Glomerular endothelial cell (primary cell): Measurements from ENCODE around the gene DOLK. TPM values are rescaled to one million over a fixed set of nuclear protein-coding genes. Genes with fewer than 3 reads are reported as not detected.

Source experiments
- DNase-seq: peaks from one replicate; pipeline ENCODE4 v3.0.0-alpha.2; 2011; ENCODE audit warnings: low read depth, low spot score; ENCODE audit errors: extremely low read depth
- total RNA-seq: library from RNA; depleted of rRNA; stranded (reverse); fragments of >200 nt; gene quantifications from 2 replicates; pipeline ENCODE4 v1.2.3, GENCODE V29; 2015

Gene DOLK
- total RNA-seq, 1 donor from 2014 or later, result 32.1 TPM

DNA sequence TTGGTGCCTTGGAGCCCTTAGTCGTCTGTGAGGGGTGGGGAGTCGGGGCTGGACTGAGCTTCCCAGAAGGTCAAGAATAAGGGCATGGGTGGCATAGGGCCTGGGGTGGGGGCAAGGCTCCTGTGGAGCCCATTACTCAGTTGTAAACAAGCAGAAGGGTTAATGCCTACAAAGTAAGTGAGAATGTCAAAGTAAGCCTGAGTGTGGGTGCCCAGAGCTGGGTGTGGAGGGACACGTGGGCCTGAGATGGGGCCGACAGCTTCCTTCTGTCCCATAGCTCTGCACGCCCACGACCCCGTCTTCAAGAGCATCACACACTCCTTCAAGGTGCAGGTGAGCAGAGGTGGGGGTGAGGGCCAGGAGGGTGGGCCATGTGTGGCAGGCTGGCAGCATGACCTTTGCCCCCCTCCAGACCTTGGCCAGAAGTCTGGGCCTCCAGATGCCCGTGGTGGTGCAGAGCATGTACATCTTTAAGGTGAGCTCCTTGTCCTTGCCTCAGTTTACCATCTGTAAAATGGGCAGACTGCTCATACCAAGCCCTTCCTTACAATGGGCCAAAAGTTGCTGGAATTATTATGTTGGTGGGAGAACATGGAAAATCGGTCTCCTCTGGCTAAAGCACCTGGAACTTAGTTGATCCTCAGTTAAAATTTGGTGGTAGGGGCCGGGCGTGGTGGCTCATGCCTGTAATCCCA, 11.1 kb downstream of the DOLK start:
- DNase-seq, result no peak

DNA sequence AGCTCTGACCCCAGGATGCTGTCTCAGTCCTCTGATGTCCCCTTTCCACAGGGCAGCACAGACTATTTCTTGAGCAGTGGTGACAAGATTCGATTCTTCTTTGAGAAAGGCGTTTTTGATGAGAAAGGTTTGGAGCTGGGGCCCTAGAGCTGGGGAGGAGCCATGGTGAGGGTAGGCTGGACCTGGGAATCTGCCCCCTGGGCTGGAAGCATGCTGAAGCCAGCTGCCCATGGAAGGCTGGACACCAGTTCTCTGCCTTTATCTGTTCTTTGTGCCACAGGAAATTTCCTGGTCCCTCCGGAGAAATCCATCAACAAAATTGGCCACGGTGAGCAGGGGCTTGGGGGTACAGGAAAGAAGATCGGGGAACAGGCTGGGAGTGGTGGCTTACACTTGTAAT, 13.7 kb downstream of the DOLK start:
- DNase-seq, result no peak

DNA sequence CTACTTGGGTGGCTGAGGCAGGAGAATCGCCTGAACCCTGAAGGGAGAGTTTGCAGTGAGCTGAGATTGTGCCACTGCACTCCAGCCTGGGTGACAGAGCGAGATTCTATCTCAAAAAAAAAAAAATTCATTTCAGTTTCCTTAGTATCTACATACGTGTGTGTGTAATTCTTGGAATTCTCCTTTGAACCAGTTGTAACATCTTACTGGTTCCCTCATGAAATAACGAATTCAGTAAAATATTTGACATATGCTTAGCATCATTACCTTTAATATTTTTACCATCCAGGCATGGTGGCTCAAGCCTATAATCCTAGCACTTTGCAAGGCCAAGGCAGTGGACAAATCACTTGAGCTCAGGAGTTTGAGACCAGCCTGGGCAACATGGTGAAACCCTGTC, 17.8 kb downstream of the DOLK start:
- DNase-seq, result no peak

DNA sequence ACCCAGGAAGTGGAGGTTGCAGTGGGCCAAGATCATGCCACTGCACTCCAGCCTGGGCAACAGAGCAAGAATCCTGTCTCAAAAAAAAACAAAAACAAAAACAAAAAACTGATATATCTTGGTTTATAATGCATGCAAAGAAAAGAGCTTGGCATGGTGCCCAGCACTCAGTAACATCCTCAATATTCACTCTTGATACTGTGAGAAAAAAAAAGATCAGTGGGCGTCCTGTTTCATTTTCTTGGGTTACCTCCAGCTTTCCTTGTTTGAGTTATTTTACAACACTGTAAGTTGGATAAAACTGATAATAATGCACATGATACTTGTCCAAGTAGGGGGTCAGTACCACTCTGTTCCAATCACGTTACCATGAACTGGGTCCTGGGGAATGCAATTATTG, 18.8 kb downstream of the DOLK start:
- DNase-seq, result no peak

DNA sequence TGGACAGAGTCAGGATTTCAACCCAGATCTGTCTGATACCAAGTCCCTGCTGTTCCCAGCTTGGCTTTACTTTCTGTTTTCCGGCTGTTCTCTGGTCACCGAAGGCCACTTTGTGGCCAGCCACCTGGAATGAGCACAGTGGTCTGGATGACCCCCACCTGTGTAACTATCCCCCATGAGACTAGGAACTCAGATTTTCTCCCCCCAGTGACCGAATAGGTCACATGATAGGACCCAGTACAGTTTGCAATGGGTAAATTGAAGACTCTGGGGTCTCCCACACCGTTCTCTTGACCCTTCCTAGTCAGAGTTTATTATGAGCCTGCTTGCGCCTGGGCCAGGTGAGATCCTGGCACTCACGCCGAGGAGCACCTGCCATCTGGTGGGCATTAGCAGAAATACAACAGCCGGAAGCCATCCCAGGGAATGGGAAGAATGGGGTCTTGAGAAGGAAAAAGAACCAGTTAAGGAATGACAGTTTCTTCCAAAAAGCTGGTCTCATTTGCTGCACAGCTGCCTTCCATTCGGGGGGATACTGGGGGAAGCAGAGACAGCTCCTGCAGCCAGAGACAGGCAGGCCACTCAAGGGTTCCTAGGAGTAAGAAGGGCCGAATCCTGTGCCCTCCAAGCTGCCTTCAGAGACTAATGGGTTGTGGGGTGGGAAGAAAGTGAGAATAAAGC, 19.5 kb downstream of the DOLK start:
- DNase-seq, result no peak

DNA sequence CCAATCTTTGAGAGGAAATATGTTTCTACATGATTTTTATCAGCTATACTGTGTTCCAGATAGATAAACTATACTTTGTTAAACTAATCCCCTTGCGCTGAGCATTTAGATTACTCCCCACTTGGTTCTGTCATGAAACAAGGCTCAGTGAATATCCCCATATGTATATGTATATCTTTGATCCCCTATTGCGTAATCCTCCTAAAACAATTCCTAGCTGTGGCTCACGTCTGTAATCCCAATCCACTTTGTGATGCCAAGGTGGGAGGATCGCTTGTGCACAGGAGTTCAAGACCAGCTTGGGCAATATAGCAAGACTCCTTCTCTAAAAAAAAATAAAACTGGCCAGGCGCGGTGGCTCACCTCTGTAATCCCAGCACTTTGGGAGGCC, 23.9 kb downstream of the DOLK start:
- DNase-seq, result no peak

DNA sequence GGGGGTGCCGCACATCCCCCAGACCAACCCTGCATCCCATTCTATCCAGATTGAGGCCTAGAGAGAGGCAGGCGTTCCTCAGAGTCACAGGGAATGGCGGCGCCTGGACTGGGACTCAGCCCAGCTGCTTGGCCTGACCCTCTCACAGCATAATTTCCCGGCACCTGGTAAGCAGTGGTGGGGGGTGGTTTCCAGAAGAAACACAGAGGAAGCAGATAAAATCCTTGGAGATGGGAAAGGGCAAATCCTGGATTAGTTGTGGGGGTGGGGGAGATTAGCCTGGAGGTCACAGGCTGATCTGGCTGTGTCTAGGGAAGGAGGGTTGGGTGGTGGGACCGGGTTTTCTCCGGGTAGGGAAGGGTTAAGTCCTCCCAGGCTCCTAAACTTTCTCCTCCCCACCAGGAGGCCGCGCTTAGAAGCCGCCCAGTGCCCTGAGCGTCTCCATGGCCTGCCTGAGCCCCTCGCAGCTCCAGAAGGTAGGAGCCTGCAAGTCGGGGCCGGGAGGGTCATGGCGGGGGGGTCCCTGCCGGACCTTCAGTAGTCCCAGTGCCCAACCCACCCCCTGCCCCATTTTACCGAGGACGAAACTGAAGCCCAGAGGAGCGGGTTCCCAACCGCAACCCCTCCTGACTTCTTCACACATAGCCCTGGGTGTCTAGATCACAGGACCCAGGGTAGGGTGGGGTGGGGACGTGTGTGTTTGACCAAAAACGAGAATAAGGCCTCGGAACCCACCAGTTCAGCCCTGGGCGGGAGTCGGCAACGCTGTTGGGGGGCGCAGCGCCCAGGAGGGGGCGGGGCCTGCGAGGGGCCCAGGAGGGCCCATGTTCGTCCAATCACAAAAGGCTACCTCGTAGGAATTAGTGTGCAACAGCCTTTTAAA, 25.3 kb downstream of the DOLK start:
- DNase-seq, result no peak

DNA sequence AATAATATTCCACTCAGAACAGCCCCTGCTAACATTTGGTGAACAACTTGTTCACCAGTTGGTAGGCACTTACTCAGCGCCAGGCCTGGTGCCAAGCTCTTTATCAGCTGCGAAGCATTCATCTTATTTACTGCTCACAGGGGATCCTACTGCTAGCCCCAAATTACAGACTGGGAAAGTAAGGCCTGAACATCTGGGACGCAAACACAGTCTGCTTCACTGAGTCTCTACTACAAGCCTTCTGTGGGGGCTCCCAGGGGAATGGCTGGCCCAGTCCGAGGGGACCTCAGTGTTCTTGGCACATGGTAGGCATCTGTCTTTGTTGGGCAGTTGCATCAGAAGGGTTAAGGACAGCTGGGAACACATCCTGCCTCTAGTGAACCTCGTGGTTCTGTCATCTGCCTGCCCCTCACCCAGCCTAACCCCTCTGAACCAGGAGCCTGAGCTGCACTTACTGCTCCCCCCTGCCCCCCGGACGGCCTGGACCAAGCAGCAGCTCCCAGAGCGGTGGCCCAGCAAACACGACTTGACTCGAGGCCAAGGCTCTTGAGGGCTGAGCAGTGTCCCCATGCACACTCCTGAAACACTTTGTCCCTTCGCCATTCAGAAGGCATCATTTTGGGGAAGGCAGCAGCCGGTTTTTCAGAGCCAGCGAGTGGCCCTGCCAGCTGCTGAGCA, 26.9 kb downstream of the DOLK start, which contains the start of gene PHYHD1:
Gene PHYHD1, plus strand, starts transcription at position 602 of the 678 bp plus-strand sequence. CDS start 1,342 bp downstream, outside the sequence.
- no peak for DNase-seq

DNA sequence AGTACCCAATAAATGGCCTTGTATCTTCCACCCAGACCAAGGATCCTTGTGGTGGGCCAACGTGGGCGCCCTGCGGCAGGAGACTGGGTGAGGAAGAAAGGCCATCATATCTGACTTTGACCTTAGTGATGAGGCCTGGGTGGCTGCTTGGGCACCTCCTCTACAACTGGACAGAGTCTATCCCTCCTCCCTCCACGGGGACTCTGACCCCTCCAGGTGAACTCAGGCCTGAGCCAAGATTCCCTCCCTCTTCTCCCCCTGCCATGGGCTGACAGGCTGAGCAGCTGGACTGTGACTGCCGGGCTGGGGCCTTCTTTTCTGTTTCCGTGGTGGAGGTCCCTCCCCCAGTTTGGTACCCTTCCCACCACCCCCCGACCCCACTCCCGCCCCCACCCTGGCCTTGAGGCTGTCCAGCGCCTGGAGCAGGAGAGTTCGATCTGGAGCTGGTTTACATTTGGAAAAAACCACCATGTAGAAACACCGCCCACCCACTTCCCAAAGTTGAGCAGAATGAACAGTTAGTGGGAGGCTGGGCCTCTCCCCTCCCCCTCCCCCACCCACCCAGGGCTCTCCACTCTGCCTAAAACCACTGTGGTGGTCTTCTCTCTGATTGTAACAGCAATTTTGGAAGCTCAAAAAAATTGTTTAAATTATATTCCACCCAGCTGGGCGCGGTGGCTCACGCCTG, 27.9 kb downstream of the DOLK start:
- DNase-seq, result no peak

DNA sequence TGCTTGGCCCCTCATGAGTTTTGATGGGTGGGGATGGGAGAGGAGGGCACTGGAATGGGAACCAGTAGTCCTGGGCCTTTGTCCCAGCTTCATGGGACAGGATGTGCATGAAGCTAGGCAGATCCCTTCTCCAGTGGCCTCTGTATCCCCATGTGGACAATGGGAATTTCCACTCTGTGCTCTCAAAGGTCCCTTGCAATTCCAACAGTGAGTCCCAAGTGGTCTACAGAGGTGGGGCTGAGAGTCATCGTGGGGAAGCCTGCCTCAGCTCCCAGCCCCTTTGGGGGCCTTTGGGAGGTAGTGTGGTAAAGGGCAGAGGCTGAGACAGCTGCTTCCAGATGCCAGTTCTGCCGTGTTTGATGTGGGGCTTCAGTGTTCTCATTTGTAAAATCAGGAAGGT, 28.5 kb downstream of the DOLK start:
- DNase-seq, result no peak

DNA sequence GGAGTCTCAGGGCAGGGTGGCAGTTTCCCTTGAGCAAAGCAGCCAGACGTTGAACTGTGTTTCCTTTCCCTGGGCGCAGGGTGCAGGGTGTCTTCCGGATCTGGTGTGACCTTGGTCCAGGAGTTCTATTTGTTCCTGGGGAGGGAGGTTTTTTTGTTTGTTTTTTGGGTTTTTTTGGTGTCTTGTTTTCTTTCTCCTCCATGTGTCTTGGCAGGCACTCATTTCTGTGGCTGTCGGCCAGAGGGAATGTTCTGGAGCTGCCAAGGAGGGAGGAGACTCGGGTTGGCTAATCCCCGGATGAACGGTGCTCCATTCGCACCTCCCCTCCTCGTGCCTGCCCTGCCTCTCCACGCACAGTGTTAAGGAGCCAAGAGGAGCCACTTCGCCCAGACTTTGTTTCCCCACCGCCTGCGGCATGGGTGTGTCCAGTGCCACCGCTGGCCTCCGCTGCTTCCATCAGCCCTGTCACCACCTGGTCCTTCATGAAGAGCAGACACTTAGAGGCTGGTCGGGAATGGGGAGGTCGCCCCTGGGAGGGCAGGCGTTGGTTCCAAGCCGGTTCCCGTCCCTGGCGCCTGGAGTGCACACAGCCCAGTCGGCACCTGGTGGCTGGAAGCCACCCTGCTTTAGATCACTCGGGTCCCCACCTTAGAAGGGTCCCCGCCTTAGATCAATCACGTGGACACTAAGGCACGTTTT, 30.1 kb downstream of the DOLK start:
- no peak for DNase-seq

DNA sequence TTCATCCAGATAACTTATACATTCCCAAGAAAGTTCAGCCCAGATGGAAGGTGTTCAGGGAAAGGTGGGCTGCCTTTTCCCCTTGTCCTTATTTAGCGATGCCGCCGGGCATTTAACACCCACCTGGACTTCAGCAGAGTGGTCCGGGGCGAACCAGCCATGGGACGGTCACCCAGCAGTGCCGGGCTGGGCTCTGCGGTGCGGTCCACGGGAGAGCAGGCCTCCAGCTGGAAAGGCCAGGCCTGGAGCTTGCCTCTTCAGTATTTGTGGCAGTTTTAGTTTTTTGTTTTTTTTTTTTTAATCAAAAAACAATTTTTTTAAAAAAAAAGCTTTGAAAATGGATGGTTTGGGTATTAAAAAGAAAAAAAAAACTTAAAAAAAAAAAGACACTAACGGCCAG, 30.7 kb downstream of the DOLK start:
- DNase-seq, result no peak

DNA sequence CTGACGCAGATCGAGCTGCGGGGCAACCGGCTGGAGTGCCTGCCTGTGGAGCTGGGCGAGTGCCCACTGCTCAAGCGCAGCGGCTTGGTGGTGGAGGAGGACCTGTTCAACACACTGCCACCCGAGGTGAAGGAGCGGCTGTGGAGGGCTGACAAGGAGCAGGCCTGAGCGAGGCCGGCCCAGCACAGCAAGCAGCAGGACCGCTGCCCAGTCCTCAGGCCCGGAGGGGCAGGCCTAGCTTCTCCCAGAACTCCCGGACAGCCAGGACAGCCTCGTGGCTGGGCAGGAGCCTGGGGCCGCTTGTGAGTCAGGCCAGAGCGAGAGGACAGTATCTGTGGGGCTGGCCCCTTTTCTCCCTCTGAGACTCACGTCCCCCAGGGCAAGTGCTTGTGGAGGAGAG, 31.2 kb downstream of the DOLK start:
- DNase-seq, result no peak

DNA sequence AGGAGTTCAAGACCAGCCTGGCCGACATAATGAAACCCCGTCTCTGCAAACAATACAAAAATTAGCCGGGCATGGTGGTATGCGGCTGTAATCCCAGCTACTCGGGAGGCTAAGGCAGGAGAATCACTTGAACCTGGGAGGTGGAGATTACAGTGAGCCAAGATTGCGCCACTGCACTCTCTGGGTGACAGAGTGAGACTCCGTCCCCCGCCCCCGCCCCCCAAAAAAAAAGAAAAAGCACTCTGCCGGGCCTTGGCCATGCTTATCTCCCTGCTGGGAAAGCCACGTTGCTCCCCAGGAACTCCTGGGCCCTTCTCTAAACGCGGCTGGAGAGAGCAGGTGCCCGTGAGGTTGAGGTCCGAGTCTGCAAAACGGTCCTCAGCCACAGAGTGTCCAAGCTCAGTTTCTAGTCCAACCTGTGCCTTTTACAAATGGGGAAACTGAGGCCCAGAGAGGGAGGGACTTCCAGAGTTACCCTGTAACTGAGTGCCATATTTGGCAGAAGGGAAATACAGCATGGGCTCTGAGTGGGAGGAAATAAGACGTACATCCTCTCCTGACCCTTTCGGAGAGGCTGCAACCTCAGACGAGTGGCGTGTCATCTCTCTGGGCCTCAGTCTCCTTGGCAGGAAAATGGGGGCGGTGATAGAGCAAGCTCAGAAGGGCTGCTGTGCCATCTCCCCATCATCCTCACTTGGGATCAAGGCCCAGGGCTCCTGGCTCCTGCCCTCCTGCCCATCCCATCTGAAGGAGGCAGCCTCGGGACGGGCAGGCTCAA, 33.2 kb downstream of the DOLK start:
- no peak for DNase-seq

DNA sequence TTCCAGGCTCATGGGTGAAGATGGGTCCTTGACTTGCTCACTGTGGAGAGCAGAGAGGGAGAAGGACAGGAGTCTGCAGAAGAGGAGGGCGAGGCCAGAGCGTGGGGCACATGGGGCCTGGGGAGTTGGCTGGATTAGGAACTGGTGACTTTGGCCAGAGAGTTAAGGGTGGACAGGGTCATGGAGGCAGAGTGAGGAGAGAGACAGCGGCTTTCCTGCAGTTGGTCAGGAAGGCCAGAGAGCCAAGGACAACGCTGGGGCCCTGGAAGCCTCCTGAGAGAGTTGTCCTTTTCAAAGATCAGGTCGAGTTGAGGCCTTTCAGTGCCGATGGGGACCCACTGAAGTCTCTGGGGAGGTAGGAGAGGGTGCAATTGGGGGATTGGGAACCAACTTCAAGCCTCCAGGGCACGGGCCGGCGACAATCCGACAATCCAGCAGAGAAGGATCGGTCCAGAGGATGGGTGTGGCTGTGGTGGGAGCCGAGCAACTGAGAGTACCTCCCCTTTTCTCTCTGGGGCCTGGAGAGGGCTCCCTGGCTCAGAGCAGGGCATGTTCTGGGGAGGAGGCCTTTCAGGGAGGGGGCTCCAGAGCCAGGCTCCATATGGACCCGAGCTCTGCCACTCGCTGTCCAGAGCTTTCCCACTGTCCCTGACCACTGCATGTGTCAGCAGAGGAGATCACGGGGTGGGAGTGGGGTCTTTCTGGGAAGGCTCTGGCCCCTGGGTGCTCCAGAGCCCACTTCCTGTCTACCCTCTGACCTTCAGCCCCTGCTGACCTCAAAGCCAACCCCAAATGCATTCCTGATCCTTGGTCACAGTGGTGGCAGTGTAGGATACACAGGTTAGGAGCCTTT, 34.1 kb downstream of the DOLK start:
- DNase-seq, result no peak

DNA sequence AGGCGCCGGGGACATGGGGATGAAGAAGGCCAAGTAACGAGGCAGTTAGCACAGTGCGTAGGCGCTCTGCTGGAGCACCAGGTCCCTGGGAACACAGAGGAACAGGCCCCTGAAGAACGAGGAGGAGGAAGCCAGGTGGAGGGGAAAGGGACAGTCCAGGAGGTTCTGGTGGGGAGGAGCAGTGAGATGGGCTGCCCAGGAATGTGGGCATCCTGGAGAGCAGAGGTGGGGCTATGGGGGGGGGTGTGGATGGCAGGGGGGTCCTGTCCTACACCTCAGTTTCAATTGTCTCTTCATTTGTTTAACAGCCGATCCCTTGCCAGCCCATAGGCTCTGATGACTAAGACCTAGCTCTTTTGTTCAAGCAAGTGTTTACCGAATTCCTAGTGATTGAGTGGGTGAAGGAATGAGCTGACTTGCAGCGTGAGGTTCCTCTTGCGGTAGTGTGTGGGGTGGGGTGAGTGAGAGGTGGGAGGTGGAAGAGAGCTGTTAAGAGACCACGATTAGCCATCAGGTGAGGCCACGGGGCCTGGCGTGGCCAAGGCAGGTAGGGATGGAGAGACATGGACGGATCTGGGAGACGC, 35.0 kb downstream of the DOLK start:
- DNase-seq, result no peak

DNA sequence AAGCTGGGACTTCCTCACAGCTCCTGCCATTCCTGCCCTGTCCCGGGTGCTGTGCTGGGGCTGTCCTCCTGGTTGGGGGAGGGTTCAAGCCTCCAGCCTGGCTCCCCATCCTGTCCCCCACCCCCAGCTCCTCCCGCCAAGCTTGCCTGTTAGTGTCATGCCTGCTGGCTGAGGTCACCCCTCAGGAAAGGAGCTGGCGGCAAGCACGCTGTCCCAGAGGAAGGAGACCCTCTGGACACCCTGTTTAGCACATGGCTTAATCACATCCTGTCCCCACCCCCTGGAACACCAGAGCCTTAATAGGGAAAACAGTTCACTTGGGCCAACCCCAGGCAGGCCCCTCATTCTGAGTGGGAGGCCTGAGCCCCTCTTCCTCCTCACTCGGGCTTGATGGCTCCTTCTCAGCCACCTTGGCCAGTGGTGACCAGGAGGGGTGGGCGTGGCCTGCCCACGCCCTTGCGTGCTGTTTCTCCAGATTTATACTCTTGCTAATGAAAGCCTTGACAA, 35.8 kb downstream of the DOLK start:
- no peak for DNase-seq

DNA sequence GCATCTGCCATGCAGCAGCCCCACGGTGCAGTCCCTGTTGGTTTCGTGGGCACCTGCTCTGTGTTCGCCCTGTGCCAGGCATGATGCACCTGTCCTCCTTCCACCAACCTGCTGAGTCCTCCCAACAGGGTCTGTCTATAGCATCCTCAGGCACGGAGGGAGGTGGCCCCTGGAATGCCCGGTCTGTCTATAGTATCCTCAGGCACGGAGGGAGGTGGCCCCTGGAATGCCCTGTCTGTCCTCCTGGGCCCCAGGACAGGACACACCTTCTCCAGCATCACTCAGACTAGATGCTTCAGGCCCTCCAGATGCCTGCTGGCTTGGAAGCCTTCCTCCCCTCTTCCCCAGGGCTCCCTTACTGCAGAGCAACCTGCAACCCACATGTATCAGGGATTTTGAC, 36.5 kb downstream of the DOLK start:
- DNase-seq, result no peak
